Uterus (tissue), 4 donors: ENCODE results near the gene CCNJ. TPM values are rescaled to one million over a fixed set of nuclear protein-coding genes. Genes with fewer than 3 reads are reported as not detected.
"Not testable (repeated sequence)": the region's sequence is repeated elsewhere in the genome, so short reads cannot be mapped to it uniquely, and the experiment has no call there.

Experiments used
- DNase-seq, 2 donors: peaks; one replicate each; pipeline ENCODE4 v3.0.0-alpha.2; 2019 to 2020
- H3K27ac ChIP-seq, 2 donors: fragments of 200-600 bp; sonication (generic); 1 replicate in 1 of 2; 2 replicates in 1 of 2; pipeline ENCODE4 v1.5.1; 2016 to 2018
- H3K27me3 ChIP-seq, 2 donors: fragments of 200-600 bp; sonication (generic); one replicate each; pipeline ENCODE4 v1.5.1; 2018 to 2019; ENCODE audit warnings: control low read depth in 1 of 2
- H3K36me3 ChIP-seq, 2 donors: fragments of 200-600 bp; sonication (generic); one replicate each; pipeline ENCODE4 v1.5.1; 2019; ENCODE audit warnings: control low read depth in 1 of 2
- H3K4me1 ChIP-seq, 2 donors: fragments of 200-600 bp; sonication (generic); one replicate each; pipeline ENCODE4 v1.5.1; 2018 to 2019; ENCODE audit warnings: control low read depth in 1 of 2
- H3K4me3 ChIP-seq, 2 donors: fragments of 200-600 bp; sonication (generic); 1 replicate in 1 of 2; 2 replicates in 1 of 2; pipeline ENCODE4 v1.5.1; 2018 to 2019; ENCODE audit warnings: mild to moderate bottlenecking in 1 of 2
- H3K9me3 ChIP-seq, 2 donors: fragments of 200-600 bp; sonication (generic); one replicate each; pipeline ENCODE4 v1.5.1; 2019; ENCODE audit warnings: control low read depth in 1 of 2
- CTCF ChIP-seq, 4 experiments: fragments of 200-600 bp in 2 of 4; fragments of 450-650 bp in 2 of 4; sonication (generic) in 2 of 4; IDR thresholded peaks; one replicate each; pipeline ENCODE4 v1.5.1; 2016 to 2019; ENCODE audit warnings: antibody characterized with exemption in 4 of 4, mild to moderate bottlenecking in 2 of 4, moderate library complexity in 1 of 4
- POLR2A ChIP-seq, 2 donors: fragments of 450-650 bp; IDR thresholded peaks; one replicate each; pipeline ENCODE4 v1.6.1; 2016; ENCODE audit warnings: antibody characterized with exemption in 2 of 2, mild to moderate bottlenecking in 1 of 2, moderate library complexity in 1 of 2
- intact Hi-C: fragments of 100-400 bp; cut with DNase I; formaldehyde crosslinking; loops from one replicate; pipeline ENCODE4 v1.15.1; 2023; ENCODE audit warnings: low total_unique reads
- total RNA-seq, 4 donors: library from RNA; depleted of rRNA in 3 of 4; stranded (reverse); fragments of >200 nt in 3 of 4; gene quantifications; one replicate each; pipeline versions ENCODE4 v1.1.0 to v1.2.4, GENCODE V29; 2014 to 2023
- donor health status: DM: yes; HTN: yes; CAD: no.

Gene CCNJ
- total RNA-seq, 4 donors from 2014 or later: 0.51 to 14.9 (median 4.5) TPM

DNA sequence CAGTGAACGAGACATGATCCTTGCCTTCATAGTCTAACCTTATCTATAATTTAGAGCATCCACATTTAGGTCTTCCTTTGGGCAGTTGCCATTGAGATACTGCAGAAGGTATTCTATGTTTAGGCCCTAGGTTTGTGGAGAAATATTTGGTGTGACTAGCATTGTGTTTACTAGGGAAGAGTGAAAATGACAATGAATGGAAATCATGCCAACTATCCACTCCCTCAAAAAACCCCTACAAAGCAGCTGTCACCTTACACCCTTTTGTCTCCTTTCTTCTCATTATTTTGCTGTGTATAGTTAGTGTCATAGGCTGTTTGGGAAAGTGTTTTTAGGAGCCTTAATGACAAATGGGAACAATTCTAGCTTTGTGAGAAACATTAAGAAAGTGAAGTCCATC is 3.2 kb downstream of the CCNJ start:
- H3K27ac ChIP-seq: no peak overlapping the region
- no peaks in the 10 kb centered on the region for H3K9me3 ChIP-seq
- H3K36me3 ChIP-seq: no peaks in the 10 kb centered on the region
- H3K4me1 ChIP-seq: no peaks in the 10 kb centered on the region
- H3K4me3 ChIP-seq: no peak overlapping the region
- TF ChIP-seq POLR2A (IDR thresholded peaks at IDR 0.05) (no peak), CTCF (IDR thresholded peaks at IDR 0.05) (no peak)
- intact Hi-C loops: no loop called here
- DNase-seq: no peak
- H3K27me3 ChIP-seq: no peaks in the 10 kb centered on the region

- Histone ChIP-seq H3K4me3 (no peak overlapping the region), H3K36me3 (no peaks in the 10 kb centered on the region), H3K27me3 (no peaks in the 10 kb centered on the region), H3K4me1 (no peaks in the 10 kb centered on the region), H3K9me3 (no peaks in the 10 kb centered on the region), H3K27ac (no peak overlapping the region)
- intact Hi-C loops: no loop called here
- TF ChIP-seq POLR2A (IDR thresholded peaks at IDR 0.05) (no peak), CTCF (IDR thresholded peaks at IDR 0.05) (no peak)
- DNase-seq: no peak
Measured at GRCh38 chr10:96047004-96047649, 3.7 kb downstream of the CCNJ start.

GRCh38 chr10:96047925-96048324 is 4.5 kb downstream of the CCNJ start:
- intact Hi-C loops, H3K4me1 ChIP-seq, H3K36me3 ChIP-seq, H3K4me3 ChIP-seq, H3K9me3 ChIP-seq, DNase-seq, H3K27ac ChIP-seq, H3K27me3 ChIP-seq: not testable (repeated sequence)

GRCh38 chr10:96049340-96049739 is 6.0 kb downstream of the CCNJ start:
- H3K9me3 ChIP-seq: no peaks in the 10 kb centered on the region
- no peak overlapping the region for H3K27ac ChIP-seq
- H3K36me3 ChIP-seq: no peaks in the 10 kb centered on the region
- H3K4me3 ChIP-seq: no peak overlapping the region
- H3K27me3 ChIP-seq: no peaks in the 10 kb centered on the region
- DNase-seq: no peak
- no peak for TF ChIP-seq CTCF (IDR thresholded peaks at IDR 0.05)
- TF ChIP-seq POLR2A (IDR thresholded peaks at IDR 0.05): no peak
- no peaks in the 10 kb centered on the region for H3K4me1 ChIP-seq
- intact Hi-C loops: no loop called here

GRCh38 chr10:96053985-96054384 is 10.6 kb downstream of the CCNJ start:
- Histone ChIP-seq H3K36me3 (no peaks in the 10 kb centered on the region), H3K27ac (no peak overlapping the region), H3K9me3 (no peaks in the 10 kb centered on the region), H3K4me1 (no peaks in the 10 kb centered on the region), H3K4me3 (no peak overlapping the region), H3K27me3 (no peaks in the 10 kb centered on the region)
- TF ChIP-seq POLR2A (IDR thresholded peaks at IDR 0.05): no peak
- no peak for TF ChIP-seq CTCF (IDR thresholded peaks at IDR 0.05)
- DNase-seq: no peak
- intact Hi-C loops: no loop called here

- H3K27me3 ChIP-seq: no peaks in the 10 kb centered on the region
- TF ChIP-seq POLR2A (IDR thresholded peaks at IDR 0.05) (no peak), CTCF (IDR thresholded peaks at IDR 0.05) (no peak)
- no peak overlapping the region for H3K27ac ChIP-seq
- no peak overlapping the region for H3K4me3 ChIP-seq
- no peaks in the 10 kb centered on the region for H3K36me3 ChIP-seq
- H3K4me1 ChIP-seq: no peaks in the 10 kb centered on the region
- intact Hi-C loops: no loop called here
- no peak for DNase-seq
- H3K9me3 ChIP-seq: no peaks in the 10 kb centered on the region
Measured at GRCh38 chr10:96056787-96057186, 13.4 kb downstream of the CCNJ start.
